ENCODE results near the gene CDK15. TPM values are rescaled to one million over a fixed set of nuclear protein-coding genes. Genes with fewer than 3 reads are reported as not detected.

CDK15 gene
- total RNA-seq, 1 experiment from 2014 or later, result not detected

GRCh38 chr2:201831469-201831868 is 25.1 kb downstream of the CDK15 start (continued):
- TF ChIP-seq MLX (CRISPR knock-in tag; IDR thresholded peaks at IDR 0.05) (no peak), ZSCAN18 (CRISPR knock-in tag; IDR thresholded peaks at IDR 0.05) (no peak), MAX (CRISPR knock-in tag; IDR thresholded peaks at IDR 0.05) (no peak), USF1 (CRISPR knock-in tag; IDR thresholded peaks at IDR 0.05) (no peak), ERG (CRISPR knock-in tag; IDR thresholded peaks at IDR 0.05) (no peak)

- H3K9me3 Mint-ChIP-seq, result peaks cover 7% of the 10 kb centered on the region
- H3K4me3 Mint-ChIP-seq, result no peak overlapping the region
- DNase-seq (ENCODE audit: low spot score), result no peak
- H3K27ac Mint-ChIP-seq, result no peak overlapping the region
- H3K4me1 Mint-ChIP-seq, result no peaks in the 10 kb centered on the region
- ATAC-seq, result no peak
- TF ChIP-seq FOXP1 (CRISPR knock-in tag; IDR thresholded peaks at IDR 0.05; ENCODE audit: borderline replicate concordance) (no peak), PREB (CRISPR knock-in tag; IDR thresholded peaks at IDR 0.05; ENCODE audit: borderline replicate concordance) (no peak), E2F5 (CRISPR knock-in tag; IDR thresholded peaks at IDR 0.05) (no peak), E2F1 (CRISPR knock-in tag; IDR thresholded peaks at IDR 0.05) (no peak), SOX15 (CRISPR knock-in tag; IDR thresholded peaks at IDR 0.05) (no peak), ETV6 (CRISPR knock-in tag; IDR thresholded peaks at IDR 0.05) (no peak), ZBTB21 (CRISPR knock-in tag; IDR thresholded peaks at IDR 0.05; ENCODE audit: borderline replicate concordance) (no peak), AR (CRISPR knock-in tag; IDR thresholded peaks at IDR 0.05) (no peak), ATF1 (CRISPR knock-in tag; IDR thresholded peaks at IDR 0.05) (no peak), TEAD1 (CRISPR knock-in tag; IDR thresholded peaks at IDR 0.05) (no peak), NR1H2 (CRISPR knock-in tag; IDR thresholded peaks at IDR 0.05) (no peak), NFE2L1 (CRISPR knock-in tag; IDR thresholded peaks at IDR 0.05) (no peak), ZBTB43 (CRISPR knock-in tag; IDR thresholded peaks at IDR 0.05) (no peak), FOXJ3 (CRISPR knock-in tag; IDR thresholded peaks at IDR 0.05; ENCODE audit: borderline replicate concordance) (no peak)
- H3K36me3 Mint-ChIP-seq, result no peaks in the 10 kb centered on the region
- ChIA-PET CTCF (no interaction called here), POLR2A (no interaction called here)
- H3K27me3 Mint-ChIP-seq (ENCODE audit: low read depth), result no peaks in the 10 kb centered on the region; the same call in 1 of the 2 replicates
Measured at GRCh38 chr2:201833781-201834180, 27.4 kb downstream of the CDK15 start.

Data from WTC11 (cell line).